Measurements from ENCODE around the gene STK40. TPM values are rescaled to one million over a fixed set of nuclear protein-coding genes. Genes with fewer than 3 reads are reported as not detected.

Gene STK40
- total RNA-seq, 1 experiment from 2014 or later: 49.6 TPM

- ChIA-PET CTCF (no interaction called here), POLR2A (no interaction called here)
- H3K9me3 ChIP-seq (ENCODE audit: control insufficient read depth, insufficient read depth, low read depth, low read length): no peaks in the 10 kb centered on the region
- no TSS peak for BruUV-seq (replicated peaks)
- no peak overlapping the region for H3K4me3 ChIP-seq (ENCODE audit: low read depth in 2 of 2, low read length in 2 of 2)
- in situ Hi-C loops (cut with HindIII; ENCODE audit: low pct_unique_long_range_greater_than_20kb, low sequenced_read_pairs) (no loop called here), intact Hi-C loops (cut with micrococcal nuclease; ENCODE audit: unreplicated experiment) (no loop called here)
- no peaks in the 10 kb centered on the region for H3K27me3 ChIP-seq (ENCODE audit: control insufficient read depth, insufficient read depth, low read length)
- DNase-seq (ENCODE audit: low read depth, low spot score) (no peak), ATAC-seq (no peak)
- no peaks in the 10 kb centered on the region for H3K4me1 ChIP-seq (ENCODE audit: control insufficient read depth, insufficient read depth, low read length)
- H3K27ac ChIP-seq (ENCODE audit: low read length): no peak overlapping the region
- TF ChIP-seq REST (IDR thresholded peaks at IDR 0.05; ENCODE audit: insufficient read depth in 1 of 2, low read depth in 2 of 2, low read length in 1 of 2) (no peak), TCF7L2 (IDR thresholded peaks at IDR 0.05; ENCODE audit: low read depth, low read length) (no peak), CTCF (IDR thresholded peaks at IDR 0.05) (no peak), POLR2AphosphoS5 (IDR thresholded peaks at IDR 0.05; ENCODE audit: low read depth, low read length) (no peak), SIN3A (IDR thresholded peaks at IDR 0.05; ENCODE audit: borderline replicate concordance, insufficient read depth, low read depth, low read length) (no peak)
- no peaks in the 10 kb centered on the region for H3K36me3 ChIP-seq (ENCODE audit: control insufficient read depth, insufficient read depth, low read length)
Observed at GRCh38 chr1:36401602-36402503, 16.1 kb upstream of the STK40 start.

- no TSS peak for BruUV-seq (replicated peaks)
- Histone ChIP-seq H3K9me3 (ENCODE audit: control insufficient read depth, insufficient read depth, low read depth, low read length) (no peaks in the 10 kb centered on the region), H3K4me1 (ENCODE audit: control insufficient read depth, insufficient read depth, low read length) (no peaks in the 10 kb centered on the region), H3K27me3 (ENCODE audit: control insufficient read depth, insufficient read depth, low read length) (no peaks in the 10 kb centered on the region), H3K27ac (ENCODE audit: low read length) (no peak overlapping the region), H3K4me3 (ENCODE audit: low read depth in 2 of 2, low read length in 2 of 2) (no peak overlapping the region), H3K36me3 (ENCODE audit: control insufficient read depth, insufficient read depth, low read length) (no peaks in the 10 kb centered on the region)
- no peak for ATAC-seq
- in situ Hi-C loops (cut with HindIII; ENCODE audit: low pct_unique_long_range_greater_than_20kb, low sequenced_read_pairs): no loop called here
- no peak for TF ChIP-seq POLR2AphosphoS5 (IDR thresholded peaks at IDR 0.05; ENCODE audit: low read depth, low read length)
- no peak for TF ChIP-seq CTCF (IDR thresholded peaks at IDR 0.05)
- TF ChIP-seq REST (IDR thresholded peaks at IDR 0.05; ENCODE audit: insufficient read depth in 1 of 2, low read depth in 2 of 2, low read length in 1 of 2): no peak
- no peak for TF ChIP-seq SIN3A (IDR thresholded peaks at IDR 0.05; ENCODE audit: borderline replicate concordance, insufficient read depth, low read depth, low read length)
- TF ChIP-seq TCF7L2 (IDR thresholded peaks at IDR 0.05; ENCODE audit: low read depth, low read length): no peak
- ChIA-PET CTCF (interaction anchor here (0.7 to 1.0 kb wide), 2 partner anchors 28 to 32 kb away, joined by 5 to 15 read pairs; no protein-coding TSS in a partner anchor), POLR2A (interaction anchor here (0.5 kb wide), 1 partner anchor 86 kb away, joined by 4 read pairs; no protein-coding TSS in a partner anchor)
- no peak for DNase-seq (ENCODE audit: low read depth, low spot score)
- intact Hi-C loops (cut with micrococcal nuclease; ENCODE audit: unreplicated experiment): no loop called here
Observed at GRCh38 chr1:36400825-36401601, 15.3 kb upstream of the STK40 start.

Measured in Panc1 (cell line).